AG04449 (cell line): ENCODE measurements around the gene RPL12.

Experiments used
- CTCF ChIA-PET: fragments of 350-600 bp; formaldehyde crosslinking; extraction: SDS; loops from one replicate; lab custom pipeline; 2021; ENCODE audit warnings: antibody characterized with exemption; lab: Yijun Ruan, JAX
- POLR2A ChIA-PET: fragments of 400-600, 350-600 bp; formaldehyde crosslinking; extraction: SDS; loops from one replicate; lab custom pipeline; 2020; ENCODE audit warnings: antibody characterized with exemption, inconsistent platforms; lab: Yijun Ruan, JAX
- DNase-seq: peaks from one replicate; pipeline ENCODE4 v3.0.0-alpha.2; 2010; ENCODE audit warnings: low read depth, low spot score
- H3K4me3 ChIP-seq: 2 replicates; pipeline ENCODE4 v1.5.1; 2011; ENCODE audit warnings: low read depth, mild to moderate bottlenecking, control low read depth, low read length
- TF ChIP-seq, protein P1 (sequence below): IDR thresholded peaks from one replicate; pipeline ENCODE4 v1.5.1; 2011; ENCODE audit warnings: mild to moderate bottlenecking, moderate library complexity, low read length, control low read depth, inconsistent platforms; ENCODE audit not compliant: insufficient read depth; ENCODE audit errors: missing control alignments

RPL12 gene

GRCh38 chr9:127451858-127452656 is 851 bp upstream of the RPL12 start:
- TF ChIP-seq, protein P1, sequence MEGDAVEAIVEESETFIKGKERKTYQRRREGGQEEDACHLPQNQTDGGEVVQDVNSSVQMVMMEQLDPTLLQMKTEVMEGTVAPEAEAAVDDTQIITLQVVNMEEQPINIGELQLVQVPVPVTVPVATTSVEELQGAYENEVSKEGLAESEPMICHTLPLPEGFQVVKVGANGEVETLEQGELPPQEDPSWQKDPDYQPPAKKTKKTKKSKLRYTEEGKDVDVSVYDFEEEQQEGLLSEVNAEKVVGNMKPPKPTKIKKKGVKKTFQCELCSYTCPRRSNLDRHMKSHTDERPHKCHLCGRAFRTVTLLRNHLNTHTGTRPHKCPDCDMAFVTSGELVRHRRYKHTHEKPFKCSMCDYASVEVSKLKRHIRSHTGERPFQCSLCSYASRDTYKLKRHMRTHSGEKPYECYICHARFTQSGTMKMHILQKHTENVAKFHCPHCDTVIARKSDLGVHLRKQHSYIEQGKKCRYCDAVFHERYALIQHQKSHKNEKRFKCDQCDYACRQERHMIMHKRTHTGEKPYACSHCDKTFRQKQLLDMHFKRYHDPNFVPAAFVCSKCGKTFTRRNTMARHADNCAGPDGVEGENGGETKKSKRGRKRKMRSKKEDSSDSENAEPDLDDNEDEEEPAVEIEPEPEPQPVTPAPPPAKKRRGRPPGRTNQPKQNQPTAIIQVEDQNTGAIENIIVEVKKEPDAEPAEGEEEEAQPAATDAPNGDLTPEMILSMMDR, result no peak
- POLR2A ChIA-PET, result interaction anchor here (0.5 to 2.0 kb wide), 22 partner anchors 9 to 334 kb away, joined by 3 to 19 read pairs (median 4); partner anchors contain the start of genes CDK9, SLC2A8 and ZNF79
- CTCF ChIA-PET, result interaction anchor here (0.6 to 1.4 kb wide), 4 partner anchors 9 to 135 kb away, joined by 3 read pairs; no protein-coding TSS in a partner anchor
- peak overlapping the region; percentile 98 for H3K4me3 ChIP-seq
- no peak for DNase-seq

DNA sequence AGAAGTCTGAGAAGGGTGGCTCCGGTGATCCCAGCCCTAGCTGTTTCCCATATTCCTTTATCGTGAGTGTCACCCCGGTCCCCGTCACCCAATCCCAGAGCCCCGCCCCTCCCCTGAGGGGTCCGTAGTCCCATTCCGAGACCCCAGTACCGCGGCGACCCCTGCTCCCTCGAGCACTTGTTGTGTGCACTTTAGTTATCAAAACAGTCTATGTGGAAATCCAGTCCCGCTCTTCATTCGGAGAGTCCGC is 327 bp upstream of the RPL12 start:
- TF ChIP-seq, protein P1, result no peak

GRCh38 chr9:127450243-127450760 is 904 bp downstream of the RPL12 start:
- DNase-seq, result no peak
- ChIA-PET CTCF (interaction anchor here (0.9 to 1.8 kb wide), 6 partner anchors 11 to 508 kb away, joined by 3 to 6 read pairs (median 4); no protein-coding TSS in a partner anchor), POLR2A (interaction anchor here (0.7 to 1.6 kb wide), 12 partner anchors 10 to 235 kb away, joined by 3 to 14 read pairs (median 4); partner anchors contain the start of genes SLC2A8 and ZNF79)
- TF ChIP-seq, protein P1, result no peak
- peak overlapping the region; percentile 98 for H3K4me3 ChIP-seq

More for the DNA sequence above, 327 bp upstream of the RPL12 start:
- CTCF ChIA-PET, result interaction anchor here (1.4 kb wide), 1 partner anchor 139 kb away, joined by 3 read pairs; no protein-coding TSS in a partner anchor
- POLR2A ChIA-PET, result interaction anchor here (0.5 to 2.0 kb wide), 21 partner anchors 10 to 334 kb away, joined by 3 to 19 read pairs (median 4); partner anchors contain the start of genes CDK9, SLC2A8 and ZNF79
- no peak for DNase-seq
- peak overlapping the region; percentile 98 for H3K4me3 ChIP-seq

DNA sequence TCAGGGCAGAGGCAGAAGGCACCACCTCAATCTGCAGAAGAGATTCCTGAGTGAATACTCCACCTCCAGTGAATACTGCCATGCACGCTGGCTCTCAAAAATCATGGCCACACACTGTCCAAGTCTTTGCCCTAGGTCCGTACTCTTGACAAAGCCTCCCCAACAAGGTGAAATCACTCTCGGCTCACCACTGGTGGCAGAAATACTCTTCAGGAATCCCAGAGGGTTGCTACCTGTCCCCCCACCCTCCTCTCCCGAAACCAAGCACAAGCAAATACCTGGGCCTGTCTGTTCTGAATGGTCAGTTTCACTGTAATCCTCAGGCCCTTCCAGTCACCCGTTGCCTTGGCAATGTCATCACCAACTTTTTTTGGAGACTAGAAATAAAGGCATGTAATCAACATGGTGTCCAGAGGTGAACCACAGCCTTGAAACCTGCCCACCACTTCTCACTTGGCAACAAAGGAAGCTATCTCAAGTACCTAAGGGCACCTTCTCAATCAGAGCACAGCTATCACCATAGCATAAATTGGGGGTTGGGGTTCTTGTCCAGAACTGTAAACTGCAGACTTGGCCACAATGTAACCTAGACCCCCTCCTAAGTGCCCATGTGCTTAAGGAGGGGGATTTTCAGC is 1.8 kb downstream of the RPL12 start:
- TF ChIP-seq, protein P1, result no peak
- POLR2A ChIA-PET, result interaction anchor here (0.7 to 1.4 kb wide), 4 partner anchors 9 to 153 kb away, joined by 4 to 5 read pairs (median 4); partner anchors contain the start of gene ZNF79
- peak overlapping the region; percentile 98 for H3K4me3 ChIP-seq
- DNase-seq, result no peak
- CTCF ChIA-PET, result interaction anchor here (0.8 to 1.8 kb wide), 6 partner anchors 10 to 511 kb away, joined by 3 to 6 read pairs (median 4); no protein-coding TSS in a partner anchor

DNA sequence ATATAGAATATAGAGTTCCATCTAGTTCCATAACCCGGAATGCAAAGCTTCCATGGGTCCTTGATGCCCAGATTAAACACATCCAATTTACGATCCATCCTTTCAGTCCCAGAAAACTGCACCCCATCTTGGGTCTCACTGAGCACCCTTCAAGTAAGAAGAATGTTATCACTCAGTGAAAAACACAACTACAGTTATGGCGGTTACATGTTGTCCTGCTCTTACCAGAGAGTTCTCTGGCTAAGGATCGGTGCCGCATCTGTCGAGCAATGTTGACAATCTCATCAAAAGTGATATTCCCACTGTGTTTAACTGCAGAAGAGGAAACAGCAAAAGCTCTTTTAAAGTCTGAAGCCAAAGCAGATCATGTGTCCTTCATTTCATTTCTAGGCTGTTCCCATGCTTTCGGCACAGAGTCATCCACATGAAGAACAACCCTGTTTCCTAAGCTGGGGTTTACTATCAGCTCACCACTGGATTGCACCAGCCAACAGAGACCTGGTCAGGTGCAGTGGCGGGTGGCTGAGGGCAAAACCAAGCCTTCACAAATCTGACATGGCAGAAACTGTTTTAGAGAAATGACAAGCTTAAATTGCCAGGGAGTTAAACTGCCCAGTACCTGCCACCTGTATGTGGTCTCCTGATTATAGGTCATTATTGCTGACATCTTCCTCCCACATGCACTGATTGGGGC is 2.9 kb downstream of the RPL12 start:
- ChIA-PET POLR2A (no interaction called here), CTCF (interaction anchor here (0.7 to 1.7 kb wide), 3 partner anchors 12 to 243 kb away, joined by 3 to 4 read pairs (median 3); no protein-coding TSS in a partner anchor)
- no peak for DNase-seq

More for the DNA sequence above, 2.9 kb downstream of the RPL12 start:
- TF ChIP-seq, protein P1, result no peak
- H3K4me3 ChIP-seq, result peak overlapping the region; percentile 98
